ENCODE results near the gene CLCN4.

CLCN4 gene

GRCh38 chrX:10223276-10223675, 66.5 kb downstream of the CLCN4 start:
- H3K4me3 ChIP-seq (replicated peaks; ENCODE audit: low read depth, low read length) = no peak overlapping the region
- DNase-seq (ENCODE audit: extremely low read depth, low read depth) = no peak
- TF ChIP-seq CTCF (IDR thresholded peaks at IDR 0.05; ENCODE audit: low read depth, low read length, missing control alignments) = no peak

- TF ChIP-seq CTCF (IDR thresholded peaks at IDR 0.05; ENCODE audit: low read depth, low read length, missing control alignments) = no peak
- DNase-seq (ENCODE audit: extremely low read depth, low read depth) = no peak
- H3K4me3 ChIP-seq (replicated peaks; ENCODE audit: low read depth, low read length) = no peak overlapping the region
Observed at GRCh38 chrX:10223781-10224180, 67.0 kb downstream of the CLCN4 start.

- no peak for TF ChIP-seq CTCF (IDR thresholded peaks at IDR 0.05; ENCODE audit: low read depth, low read length, missing control alignments)
- no peak overlapping the region for H3K4me3 ChIP-seq (replicated peaks; ENCODE audit: low read depth, low read length)
- DNase-seq (ENCODE audit: extremely low read depth, low read depth) = no peak
Observed at GRCh38 chrX:10230222-10230621, 73.4 kb downstream of the CLCN4 start.

- H3K4me3 ChIP-seq (replicated peaks; ENCODE audit: low read depth, low read length) = no peak overlapping the region
- no peak for TF ChIP-seq CTCF (IDR thresholded peaks at IDR 0.05; ENCODE audit: low read depth, low read length, missing control alignments)
- no peak for DNase-seq (ENCODE audit: extremely low read depth, low read depth)
Observed at GRCh38 chrX:10231461-10231860, 74.7 kb downstream of the CLCN4 start.

- DNase-seq (ENCODE audit: extremely low read depth, low read depth) = no peak
- no peak for TF ChIP-seq CTCF (IDR thresholded peaks at IDR 0.05; ENCODE audit: low read depth, low read length, missing control alignments)
- H3K4me3 ChIP-seq (replicated peaks; ENCODE audit: low read depth, low read length) = no peak overlapping the region
Observed at GRCh38 chrX:10233173-10233572, 76.4 kb downstream of the CLCN4 start.

GRCh38 chrX:10233696-10234095, 76.9 kb downstream of the CLCN4 start:
- no peak for DNase-seq (ENCODE audit: extremely low read depth, low read depth)
- H3K4me3 ChIP-seq (replicated peaks; ENCODE audit: low read depth, low read length) = no peak overlapping the region
- TF ChIP-seq CTCF (IDR thresholded peaks at IDR 0.05; ENCODE audit: low read depth, low read length, missing control alignments) = no peak

GRCh38 chrX:10235851-10236250, 79.1 kb downstream of the CLCN4 start:
- no peak for TF ChIP-seq CTCF (IDR thresholded peaks at IDR 0.05; ENCODE audit: low read depth, low read length, missing control alignments)
- no peak overlapping the region for H3K4me3 ChIP-seq (replicated peaks; ENCODE audit: low read depth, low read length)
- peak; percentile 35 for DNase-seq (ENCODE audit: extremely low read depth, low read depth)

Measured in HFF-Myc (cell line).